ENCODE measurements around the gene WNT5B. TPM values are rescaled to one million over a fixed set of nuclear protein-coding genes. Genes with fewer than 3 reads are reported as not detected.

WNT5B gene
- total and polyA plus RNA-seq, 2 donors (not counting 3 experiments of a cell fraction or from before 2014, with no cell fraction given) = not detected

- FAIRE-seq = no peak
- no peak overlapping the region for H3K4me2 ChIP-seq (ENCODE audit: insufficient read depth, low read length)
- no peaks in the 10 kb centered on the region for H3K79me2 ChIP-seq (ENCODE audit: control insufficient read depth, insufficient read depth, low read length)
- no peaks in the 10 kb centered on the region for H3K9me1 ChIP-seq (replicated peaks; ENCODE audit: control insufficient read depth, extremely low read depth, insufficient read depth, low read length)
- POLR2A ChIA-PET = no interaction called here
- no peak overlapping the region for H2AFZ ChIP-seq (ENCODE audit: low read depth, low read length)
- no peak overlapping the region for H3K9ac ChIP-seq (replicated peaks; ENCODE audit: extremely low read depth, insufficient read depth, low read length)
- DNase-seq (ENCODE audit: low read depth, low spot score) = no peak
- no peak overlapping the region for H3K4me3 ChIP-seq (replicated peaks in 1 of 3; ENCODE audit: insufficient read depth in 1 of 3, low read depth in 1 of 3, low read length in 3 of 3)
- CTCF ChIA-PET = interaction anchor here (1.2 kb wide), 1 partner anchor 13 kb away, joined by 5 read pairs; no protein-coding TSS in a partner anchor
- peaks cover 11 to 20% of the 10 kb centered on the region in 2 experiments for H3K27me3 ChIP-seq (ENCODE audit: control insufficient read depth in 2 of 2, insufficient read depth in 2 of 2, low read length in 2 of 2)
- H4K20me1 ChIP-seq (replicated peaks; ENCODE audit: control insufficient read depth, extremely low read depth, insufficient read depth, low read length) = no peaks in the 10 kb centered on the region
- dilution Hi-C loops (cut with MboI; ENCODE audit: extremely low pct_ligation_motif_present, low sequenced_read_pairs) (loop anchor here (25.0 kb wide), 1 partner anchor 298 kb away; no protein-coding TSS in a partner anchor), intact Hi-C loops (cut with micrococcal nuclease) (no loop called here)
- H3K4me1 ChIP-seq (ENCODE audit: control insufficient read depth, extremely low read depth, insufficient read depth, low read length) = no peaks in the 10 kb centered on the region
- TF ChIP-seq EZH2 (IDR thresholded peaks at IDR 0.05; ENCODE audit: borderline replicate concordance, low read depth, low read length, severe bottlenecking) (no peak), JUN (IDR thresholded peaks at IDR 0.05; ENCODE audit: borderline replicate concordance, insufficient read depth, insufficient read length, low read depth) (no peak), MAX (IDR thresholded peaks at IDR 0.05; ENCODE audit: insufficient read depth, insufficient read length) (no peak), CTCF (IDR thresholded peaks at IDR 0.05; ENCODE audit: extremely low read depth in 1 of 2, insufficient read depth in 1 of 2, low read depth in 1 of 2, low read length in 2 of 2) (no peak), FOS (IDR thresholded peaks at IDR 0.05; ENCODE audit: borderline replicate concordance, insufficient read depth, low read length) (no peak), GATA2 (IDR thresholded peaks at IDR 0.05; ENCODE audit: insufficient read depth, insufficient read length, low read depth, low read length) (no peak), MYC (IDR thresholded peaks at IDR 0.05; ENCODE audit: low read depth, low read length) (no peak), POLR2A (IDR thresholded peaks at IDR 0.05; ENCODE audit: low read depth, low read length) (no peak), POLR2AphosphoS5 (IDR thresholded peaks at IDR 0.05; ENCODE audit: insufficient read depth, low read depth, low read length) (no peak)
- no peaks in the 10 kb centered on the region for H3K9me3 ChIP-seq (replicated peaks; ENCODE audit: control insufficient read depth, insufficient read depth, low read length)
- BruUV-seq (replicated peaks) = no TSS peak
- H3K27ac ChIP-seq (ENCODE audit: insufficient read depth, low read depth, low read length) = no peak overlapping the region
- H3K36me3 ChIP-seq (ENCODE audit: control insufficient read depth in 2 of 2, extremely low read depth in 1 of 2, insufficient read depth in 2 of 2, low read length in 2 of 2) = no peaks in the 10 kb centered on the region
Measured at GRCh38 chr12:1639538-1639937, 10.5 kb downstream of the WNT5B start.
